Measurements from ENCODE around the gene TSPAN9. TPM values are rescaled to one million over a fixed set of nuclear protein-coding genes. Genes with fewer than 3 reads are reported as not detected.

TSPAN9 gene
- total and polyA plus RNA-seq, 2 of the 4 experiments (the other 2 are of a cell fraction): 17.7 to 39.1 TPM

GRCh38 chr12:3168223-3169221 is 91.3 kb downstream of the TSPAN9 start:
- Histone ChIP-seq H3K56ac (ENCODE audit: extremely low read depth, insufficient read depth, low read length) (peak overlapping the region; percentile 50), H4K20me1 (ENCODE audit: insufficient read depth, low read length) (no peaks in the 10 kb centered on the region), H2BK120ac (ENCODE audit: low read depth, low read length) (peak overlapping the region; percentile 88), H3K27me3 (ENCODE audit: control insufficient read depth, insufficient read depth, low read length) (no peaks in the 10 kb centered on the region), H2BK15ac (ENCODE audit: low read depth, low read length) (peak overlapping the region; percentile 75; the same call in 2 of the 3 replicates), H2AK5ac (ENCODE audit: low read depth, low read length) (peak overlapping the region; percentile 94), H2AFZ (replicated peaks; ENCODE audit: low read length, poor library complexity) (peak overlapping the region; percentile 67), H3K18ac (ENCODE audit: low read depth, low read length) (peak overlapping the region; percentile 78), H2AK9ac (replicated peaks; ENCODE audit: low read depth, low read length, poor library complexity) (peak overlapping the region; percentile 71), H3K9ac (ENCODE audit: low read depth, low read length) (peak overlapping the region; percentile 43; the same call in 1 of the 2 replicates), H3K4ac (ENCODE audit: low read depth, low read length) (peak overlapping the region; percentile 90), H3K79me1 (ENCODE audit: low read depth in 1 of 2, low read length in 2 of 2) (peaks cover 11 to 47% of the 10 kb centered on the region in 2 experiments; a peak in 2 of 4 replicates), H3K4me3 (ENCODE audit: insufficient read depth, low read depth, low read length) (no peak overlapping the region), H4K5ac (ENCODE audit: low read depth, low read length) (peak overlapping the region; percentile 22; the same call in 1 of the 2 replicates), H4K91ac (ENCODE audit: insufficient read depth, low read depth, low read length) (peak overlapping the region; percentile 82), H3K4me2 (ENCODE audit: low read depth, low read length) (peak overlapping the region; percentile 63), H3K36me3 (ENCODE audit: control insufficient read depth, insufficient read depth, low read length) (no peaks in the 10 kb centered on the region), H3K9me1 (ENCODE audit: insufficient read depth, low read length) (peaks cover 36% of the 10 kb centered on the region), H2BK20ac (ENCODE audit: low read depth, low read length) (peak overlapping the region; percentile 90), H3K14ac (replicated peaks; ENCODE audit: low read depth, low read length) (peak overlapping the region; percentile 59), H3K4me1 (ENCODE audit: control insufficient read depth, insufficient read depth, low read length) (peaks cover 44% of the 10 kb centered on the region), H3K23ac (ENCODE audit: low read depth, low read length) (peak overlapping the region; percentile 44), H3K27ac (ENCODE audit: insufficient read depth, low read length) (peak overlapping the region; percentile 66), H3K9me3 (ENCODE audit: control insufficient read depth, insufficient read depth, low read length) (no peaks in the 10 kb centered on the region), H2BK5ac (ENCODE audit: low read depth, low read length, poor library complexity, severe bottlenecking) (peak overlapping the region; percentile 95), H4K8ac (ENCODE audit: low read depth in 2 of 2, low read length in 2 of 2) (peak overlapping the region; percentile 41 to 71)
- ChIA-PET POLR2A (ENCODE audit: unreplicated experiment) (no interaction called here), CTCF (interaction anchor here (0.6 to 1.6 kb wide), 2 partner anchors 34 to 107 kb away, joined by 3 to 7 read pairs; no protein-coding TSS in a partner anchor)
- BruUV-seq (replicated peaks): no TSS peak
- 20% methylated on average over 1 of the region's 22 CpGs; no CpG with 5 or more reads in 1 of the 2 experiments for WGBS, 2 experiments (ENCODE audit: extremely low coverage in 2 of 2, insufficient read length in 1 of 2)
- dilution Hi-C loops (cut with HindIII; ENCODE audit: low sequenced_read_pairs, unreplicated experiment): no loop called here
- intact Hi-C loops (cut with micrococcal nuclease): no loop called here
- in situ Hi-C loops (cut with MboI; ENCODE audit: low sequenced_read_pairs): no loop called here
- ATAC-seq (ENCODE audit: low read depth) (peak; percentile 83), DNase-seq (peak; percentile 99)
- TF ChIP-seq MAZ (IDR thresholded peaks at IDR 0.05; ENCODE audit: borderline replicate concordance, low read depth, low read length) (peak; percentile 78; the same call in 1 of the 2 replicates), FOS (IDR thresholded peaks at IDR 0.05; ENCODE audit: low read depth, low read length) (peak; percentile 96), CTCF (conservative IDR thresholded peaks at IDR 0.05; ENCODE audit: low read depth, low read length) (no peak), NFE2L2 (IDR thresholded peaks at IDR 0.05; ENCODE audit: low read depth, low read length) (no peak), POLR2A (IDR thresholded peaks at IDR 0.05; ENCODE audit: low read depth, low read length) (peak; percentile 47), SMC3 (IDR thresholded peaks at IDR 0.05; ENCODE audit: low read depth, low read length) (no peak), CEBPB (IDR thresholded peaks at IDR 0.05; ENCODE audit: low read depth, low read length) (peak; percentile 92), RCOR1 (IDR thresholded peaks at IDR 0.05; ENCODE audit: insufficient replicate concordance, low read length) (peak; percentile 12)
